PFSK-1 (cell line): ENCODE data around the gene RNU1-3.

ENCODE experiments used
- FOXP2 ChIP-seq: optimal IDR thresholded peaks from 2 replicates; pipeline ENCODE3; 2011; ENCODE audit warnings: borderline replicate concordance, control low read depth, inconsistent platforms; ENCODE audit not compliant: insufficient read depth; ENCODE audit errors: extremely low read length, extremely low read depth
- POLR2AphosphoS5 ChIP-seq: IDR thresholded peaks from 2 replicates; pipeline ENCODE4 v1.6.1; 2012; ENCODE audit warnings: low read depth, mild to moderate bottlenecking, control low read depth, low read length, moderate library complexity
- SIN3A ChIP-seq: IDR thresholded peaks from 2 replicates; pipeline ENCODE4 v1.6.1; 2012; ENCODE audit warnings: mild to moderate bottlenecking, low read length, moderate library complexity, borderline replicate concordance; ENCODE audit not compliant: insufficient read depth
- TAF1 ChIP-seq: IDR thresholded peaks from 2 replicates; pipeline ENCODE4 v1.6.1; 2012; ENCODE audit warnings: low read length, control low read depth, borderline replicate concordance; ENCODE audit not compliant: insufficient read depth
- TF ChIP-seq, protein P1 (sequence below), 2 experiments: IDR thresholded peaks; 2 replicates each; pipeline versions ENCODE4 v1.6.1 to v1.8.0; 2011 to 2012; ENCODE audit warnings: low read depth in 2 of 2, low read length in 2 of 2, control low read depth in 1 of 2, inconsistent platforms in 1 of 2, mild to moderate bottlenecking in 1 of 2, moderate library complexity in 1 of 2; ENCODE audit not compliant: insufficient read depth in 1 of 2

RNU1-3 gene

DNA sequence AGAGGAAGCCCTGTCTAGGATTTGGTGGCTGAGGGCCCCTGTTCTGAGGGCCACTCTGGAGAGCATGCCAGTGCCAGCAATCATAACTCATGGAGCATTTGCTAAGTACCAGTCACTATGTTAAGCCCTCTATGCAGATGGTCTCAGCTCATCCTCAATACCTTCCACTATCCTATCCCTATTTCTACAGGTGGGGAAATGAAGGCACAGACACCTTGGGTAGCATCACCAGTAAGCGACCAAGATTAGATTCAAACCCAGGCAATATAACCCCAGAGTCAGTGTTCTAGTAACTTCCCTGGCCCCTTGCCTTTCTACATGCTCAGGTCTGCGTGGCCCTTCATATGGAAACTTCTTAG, 45.5 kb downstream of the RNU1-3 start:
- TF ChIP-seq, protein P1, sequence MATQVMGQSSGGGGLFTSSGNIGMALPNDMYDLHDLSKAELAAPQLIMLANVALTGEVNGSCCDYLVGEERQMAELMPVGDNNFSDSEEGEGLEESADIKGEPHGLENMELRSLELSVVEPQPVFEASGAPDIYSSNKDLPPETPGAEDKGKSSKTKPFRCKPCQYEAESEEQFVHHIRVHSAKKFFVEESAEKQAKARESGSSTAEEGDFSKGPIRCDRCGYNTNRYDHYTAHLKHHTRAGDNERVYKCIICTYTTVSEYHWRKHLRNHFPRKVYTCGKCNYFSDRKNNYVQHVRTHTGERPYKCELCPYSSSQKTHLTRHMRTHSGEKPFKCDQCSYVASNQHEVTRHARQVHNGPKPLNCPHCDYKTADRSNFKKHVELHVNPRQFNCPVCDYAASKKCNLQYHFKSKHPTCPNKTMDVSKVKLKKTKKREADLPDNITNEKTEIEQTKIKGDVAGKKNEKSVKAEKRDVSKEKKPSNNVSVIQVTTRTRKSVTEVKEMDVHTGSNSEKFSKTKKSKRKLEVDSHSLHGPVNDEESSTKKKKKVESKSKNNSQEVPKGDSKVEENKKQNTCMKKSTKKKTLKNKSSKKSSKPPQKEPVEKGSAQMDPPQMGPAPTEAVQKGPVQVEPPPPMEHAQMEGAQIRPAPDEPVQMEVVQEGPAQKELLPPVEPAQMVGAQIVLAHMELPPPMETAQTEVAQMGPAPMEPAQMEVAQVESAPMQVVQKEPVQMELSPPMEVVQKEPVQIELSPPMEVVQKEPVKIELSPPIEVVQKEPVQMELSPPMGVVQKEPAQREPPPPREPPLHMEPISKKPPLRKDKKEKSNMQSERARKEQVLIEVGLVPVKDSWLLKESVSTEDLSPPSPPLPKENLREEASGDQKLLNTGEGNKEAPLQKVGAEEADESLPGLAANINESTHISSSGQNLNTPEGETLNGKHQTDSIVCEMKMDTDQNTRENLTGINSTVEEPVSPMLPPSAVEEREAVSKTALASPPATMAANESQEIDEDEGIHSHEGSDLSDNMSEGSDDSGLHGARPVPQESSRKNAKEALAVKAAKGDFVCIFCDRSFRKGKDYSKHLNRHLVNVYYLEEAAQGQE (IDR thresholded peaks at IDR 0.05; ENCODE audit: insufficient read depth in 1 of 2, low read depth in 2 of 2, low read length in 2 of 2): no peak
- TF ChIP-seq TAF1: no peak

DNA sequence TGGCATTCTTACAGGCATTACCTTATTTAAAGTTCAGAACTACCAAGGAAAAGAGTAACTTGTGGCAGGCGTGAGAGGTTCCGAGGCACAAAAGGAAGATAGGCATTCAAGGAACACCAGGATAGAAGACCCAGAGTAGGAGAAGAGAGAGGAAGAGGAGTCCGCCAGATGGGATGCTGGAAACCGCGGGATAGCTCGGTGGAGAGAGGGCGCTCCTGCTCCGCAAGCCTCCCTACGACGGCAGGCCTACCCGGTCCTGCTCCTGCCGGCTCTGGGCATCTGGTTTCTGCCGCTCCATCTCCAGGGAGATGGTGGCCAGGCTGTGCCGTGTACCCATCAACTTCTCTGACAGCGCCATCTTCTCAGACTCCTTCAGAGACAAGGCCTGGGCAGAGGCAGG, 48.0 kb downstream of the RNU1-3 start:
- TF ChIP-seq TAF1: no peak
- TF ChIP-seq FOXP2: no peak
- no peak for TF ChIP-seq POLR2AphosphoS5
- TF ChIP-seq, protein P1 (IDR thresholded peaks at IDR 0.05; ENCODE audit: insufficient read depth in 1 of 2, low read depth in 2 of 2, low read length in 2 of 2): no peak
- no peak for TF ChIP-seq SIN3A

DNA sequence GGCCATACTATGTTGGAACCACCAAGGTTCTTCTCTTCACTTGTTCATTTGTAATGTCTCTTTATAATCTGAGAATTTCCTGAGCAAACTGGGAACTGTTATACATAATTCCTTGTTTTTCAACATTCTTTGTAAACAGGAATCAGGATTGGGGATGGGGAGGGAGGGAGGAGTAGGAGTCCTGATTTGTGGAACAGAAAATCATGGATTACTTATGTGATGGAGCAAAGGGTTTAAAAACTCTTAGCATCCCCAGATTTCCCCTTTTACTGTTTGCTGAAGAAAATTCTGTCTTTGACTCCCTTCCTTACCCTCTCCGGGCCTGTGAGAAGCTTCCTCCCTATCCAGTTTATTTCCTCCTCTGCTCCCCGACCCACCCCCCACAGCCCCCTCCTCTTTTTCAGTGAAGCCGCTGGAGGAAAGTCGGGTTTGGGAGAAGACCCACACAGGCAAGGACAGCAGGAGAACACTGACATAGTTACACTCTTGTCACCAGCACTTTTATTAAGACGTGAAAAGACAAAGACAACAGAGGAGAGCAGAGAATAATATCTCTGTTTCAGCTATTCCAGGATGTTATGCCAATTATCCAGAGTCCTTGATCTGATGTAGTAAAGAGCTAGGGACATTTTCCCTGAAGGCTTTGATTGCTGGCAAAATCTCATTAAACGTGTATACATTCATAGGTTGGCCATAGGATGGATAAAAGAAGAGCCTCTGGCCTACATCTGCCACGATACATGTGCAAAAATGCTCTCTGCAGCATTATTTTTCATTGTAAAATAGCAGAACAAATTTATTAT, 48.8 kb downstream of the RNU1-3 start:
- no peak for TF ChIP-seq POLR2AphosphoS5
- TF ChIP-seq, protein P1 (IDR thresholded peaks at IDR 0.05; ENCODE audit: insufficient read depth in 1 of 2, low read depth in 2 of 2, low read length in 2 of 2): no peak
- TF ChIP-seq TAF1: no peak
- TF ChIP-seq FOXP2: no peak
- no peak for TF ChIP-seq SIN3A

DNA sequence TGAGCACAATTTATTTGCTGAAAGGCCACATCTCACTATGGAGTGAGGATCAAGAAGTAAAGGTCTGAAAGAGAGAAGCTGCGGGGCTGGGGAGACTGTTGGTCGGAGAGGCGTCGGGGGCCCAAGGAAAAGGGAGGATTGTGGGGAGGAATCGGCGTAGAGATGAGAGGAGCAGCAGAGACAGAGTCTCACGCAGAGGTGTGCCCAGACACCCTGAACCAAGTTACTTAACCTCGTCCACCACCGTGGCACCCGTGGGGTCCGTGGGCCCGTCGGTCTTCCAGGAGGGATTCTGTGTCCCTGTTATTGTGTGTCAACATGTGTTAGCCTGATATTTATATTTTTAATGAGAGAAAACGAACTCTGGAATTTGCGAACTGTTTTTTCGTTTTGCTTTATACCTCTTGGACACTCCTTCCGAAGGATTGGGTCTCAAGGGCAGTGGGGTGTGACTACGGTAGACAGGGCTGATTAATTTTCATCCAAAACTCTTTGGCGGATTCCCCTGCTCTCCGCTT, 49.6 kb downstream of the RNU1-3 start:
- no peak for TF ChIP-seq SIN3A
- no peak for TF ChIP-seq FOXP2
- no peak for TF ChIP-seq TAF1
- TF ChIP-seq, protein P1 (IDR thresholded peaks at IDR 0.05; ENCODE audit: insufficient read depth in 1 of 2, low read depth in 2 of 2, low read length in 2 of 2): no peak
- no peak for TF ChIP-seq POLR2AphosphoS5
